ENCODE measurements around the gene SLC6A6.

DNA sequence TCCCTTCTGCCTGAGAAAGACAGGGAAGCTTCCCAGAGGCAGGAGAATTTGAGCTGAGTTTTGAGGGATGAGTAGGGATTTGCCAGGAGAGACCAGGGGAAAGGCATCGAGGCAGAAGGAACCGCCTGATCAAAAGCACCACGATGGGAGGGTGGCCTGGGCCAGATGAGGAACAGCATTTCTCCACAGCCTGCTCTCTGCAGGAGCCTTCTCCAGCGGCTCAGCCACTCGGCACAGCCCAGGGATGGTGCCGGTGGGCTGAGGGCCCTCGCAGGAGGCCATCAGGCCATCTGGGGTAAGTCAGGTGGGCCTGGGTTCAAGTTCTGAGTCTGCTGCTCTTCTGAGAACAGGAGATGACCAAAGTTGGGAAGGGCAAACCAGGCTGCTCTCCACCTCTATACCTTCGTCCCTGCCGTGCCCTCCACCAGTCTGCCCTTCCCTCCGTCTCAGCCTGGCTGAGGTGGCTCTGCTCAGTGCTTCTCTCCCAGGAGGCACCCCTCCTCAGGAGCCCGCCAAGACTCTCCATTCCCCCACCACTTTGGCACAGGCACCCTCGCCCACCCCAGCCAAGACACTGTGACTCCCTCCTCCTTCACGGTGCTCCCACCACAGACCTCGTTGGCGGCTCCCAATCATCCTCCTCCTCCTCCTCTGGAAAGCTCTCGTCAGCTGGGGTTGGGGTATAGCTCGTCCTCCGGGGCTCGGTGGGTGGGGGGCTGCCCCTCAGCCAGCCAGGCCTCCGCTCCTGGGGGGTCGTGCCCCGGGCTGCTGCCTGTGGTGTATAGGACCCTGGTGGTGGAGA lies 102.8 kb downstream of the SLC6A6 start:
- TF ChIP-seq, protein P1, sequence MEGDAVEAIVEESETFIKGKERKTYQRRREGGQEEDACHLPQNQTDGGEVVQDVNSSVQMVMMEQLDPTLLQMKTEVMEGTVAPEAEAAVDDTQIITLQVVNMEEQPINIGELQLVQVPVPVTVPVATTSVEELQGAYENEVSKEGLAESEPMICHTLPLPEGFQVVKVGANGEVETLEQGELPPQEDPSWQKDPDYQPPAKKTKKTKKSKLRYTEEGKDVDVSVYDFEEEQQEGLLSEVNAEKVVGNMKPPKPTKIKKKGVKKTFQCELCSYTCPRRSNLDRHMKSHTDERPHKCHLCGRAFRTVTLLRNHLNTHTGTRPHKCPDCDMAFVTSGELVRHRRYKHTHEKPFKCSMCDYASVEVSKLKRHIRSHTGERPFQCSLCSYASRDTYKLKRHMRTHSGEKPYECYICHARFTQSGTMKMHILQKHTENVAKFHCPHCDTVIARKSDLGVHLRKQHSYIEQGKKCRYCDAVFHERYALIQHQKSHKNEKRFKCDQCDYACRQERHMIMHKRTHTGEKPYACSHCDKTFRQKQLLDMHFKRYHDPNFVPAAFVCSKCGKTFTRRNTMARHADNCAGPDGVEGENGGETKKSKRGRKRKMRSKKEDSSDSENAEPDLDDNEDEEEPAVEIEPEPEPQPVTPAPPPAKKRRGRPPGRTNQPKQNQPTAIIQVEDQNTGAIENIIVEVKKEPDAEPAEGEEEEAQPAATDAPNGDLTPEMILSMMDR (IDR thresholded peaks at IDR 0.05; ENCODE audit: insufficient read depth, low read length, poor library complexity, severe bottlenecking) = no peak
- no peak for TF ChIP-seq EZH2phosphoT487 (conservative IDR thresholded peaks at IDR 0.05; ENCODE audit: low read length)

Data from SU-DHL-6 (cell line).